ENCODE data around the gene CHST1.

CHST1 gene

GRCh38 chr11:45610627-45611026 is 54.8 kb downstream of the CHST1 start:
- no peak for TF ChIP-seq CTCF (IDR thresholded peaks at IDR 0.05)

- TF ChIP-seq CTCF (IDR thresholded peaks at IDR 0.05) = no peak
These were observed 55.5 kb downstream of the CHST1 start for GRCh38 chr11:45609902-45610301.

GRCh38 chr11:45609337-45609736 is 56.1 kb downstream of the CHST1 start:
- TF ChIP-seq CTCF (IDR thresholded peaks at IDR 0.05) = no peak

- TF ChIP-seq CTCF (IDR thresholded peaks at IDR 0.05) = no peak
These were observed 57.4 kb downstream of the CHST1 start for GRCh38 chr11:45607995-45608394.

- TF ChIP-seq CTCF (IDR thresholded peaks at IDR 0.05) = no peak
These were observed 58.7 kb downstream of the CHST1 start for GRCh38 chr11:45606514-45607281.

GRCh38 chr11:45605051-45605450 is 60.4 kb downstream of the CHST1 start:
- TF ChIP-seq CTCF (IDR thresholded peaks at IDR 0.05) = no peak

- no peak for TF ChIP-seq CTCF (IDR thresholded peaks at IDR 0.05)
These were observed 61.3 kb downstream of the CHST1 start for GRCh38 chr11:45603946-45604682.
